GM11168 (cell line): Measurements from ENCODE around the gene SERINC5.

ENCODE experiments used
- in situ Hi-C: fragments of 300-500 bp; cut with MboI; formaldehyde crosslinking; loops from one replicate; pipeline ENCODE4 v1.12.0; 2022; ENCODE audit warnings: low sequenced_read_pairs; ENCODE audit not compliant: unreplicated experiment

Gene SERINC5

GRCh38 chr5:80077051-80077714 is 178.7 kb downstream of the SERINC5 start:
- in situ Hi-C loops: loop anchor here (10.0 kb wide), 1 partner anchor 162 kb away; no protein-coding TSS in a partner anchor

GRCh38 chr5:80076131-80077050 is 179.5 kb downstream of the SERINC5 start:
- in situ Hi-C loops: loop anchor here (10.0 kb wide), 1 partner anchor 162 kb away; no protein-coding TSS in a partner anchor

- in situ Hi-C loops: loop anchor here (10.0 kb wide), 1 partner anchor 158 kb away; no protein-coding TSS in a partner anchor
Measured at GRCh38 chr5:80072103-80073073, 183.5 kb downstream of the SERINC5 start.

DNA sequence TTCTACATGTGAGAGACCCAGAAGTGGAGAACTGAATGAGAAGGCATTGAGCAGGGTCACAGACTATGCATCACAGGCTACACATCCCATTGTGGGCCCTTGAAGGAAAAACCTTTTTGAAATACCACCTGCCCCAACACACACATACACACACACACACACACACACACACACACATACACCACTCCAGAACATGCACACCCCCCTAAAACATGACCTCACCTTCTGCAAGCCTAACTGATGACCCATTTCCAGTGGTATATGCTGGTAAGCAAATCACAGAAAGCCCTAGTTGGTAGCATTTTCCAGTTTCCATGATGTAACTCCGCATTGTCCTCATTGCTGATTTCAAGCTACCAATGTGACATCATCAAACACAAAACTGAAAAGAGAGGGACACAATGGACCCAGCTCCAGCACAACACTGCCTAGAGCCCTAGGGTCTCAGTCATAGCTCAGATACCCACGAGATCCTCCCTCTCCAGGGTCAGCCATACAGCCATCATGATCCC is 184.3 kb downstream of the SERINC5 start:
- in situ Hi-C loops: loop anchor here (10.0 kb wide), 1 partner anchor 157 kb away; no protein-coding TSS in a partner anchor

DNA sequence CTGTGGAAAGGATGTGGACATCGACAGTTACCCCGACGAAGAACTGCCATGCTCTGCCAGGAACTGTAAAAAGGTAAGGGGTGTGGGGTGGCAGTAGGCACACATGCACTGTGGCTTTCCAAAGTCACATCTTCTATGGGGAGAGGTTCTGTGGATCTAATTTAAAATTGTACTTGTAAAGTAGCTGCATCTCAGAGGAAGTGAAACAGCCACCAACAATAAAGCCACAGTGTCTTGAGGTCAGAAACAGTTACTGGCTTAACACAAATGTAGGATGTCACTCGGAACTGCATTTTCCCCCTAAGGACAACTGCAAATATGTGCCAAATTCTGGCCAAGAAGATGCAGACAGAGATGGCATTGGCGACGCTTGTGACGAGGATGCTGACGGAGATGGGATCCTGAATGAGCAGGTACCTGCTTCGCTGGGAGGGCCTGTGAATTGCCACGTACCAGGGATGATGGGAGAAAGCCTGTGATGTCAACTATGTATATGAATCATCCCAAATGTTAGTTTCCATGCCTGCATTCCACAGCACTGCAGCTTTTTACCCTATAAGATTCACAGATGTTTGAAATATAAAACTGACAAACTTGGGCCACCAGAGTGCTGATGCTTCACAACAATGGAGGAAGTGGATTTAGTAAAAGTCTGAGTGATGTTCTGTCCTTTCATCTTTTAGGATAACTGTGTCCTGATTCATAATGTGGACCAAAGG is 185.4 kb downstream of the SERINC5 start:
- in situ Hi-C loops: loop anchor here (10.0 kb wide), 1 partner anchor 156 kb away; no protein-coding TSS in a partner anchor

- in situ Hi-C loops: loop anchor here (10.0 kb wide), 1 partner anchor 155 kb away; no protein-coding TSS in a partner anchor
Measured at GRCh38 chr5:80069918-80070318, 185.9 kb downstream of the SERINC5 start.

GRCh38 chr5:80069251-80069800 is 186.5 kb downstream of the SERINC5 start:
- in situ Hi-C loops: no loop called here

GRCh38 chr5:80068775-80069174 is 187.1 kb downstream of the SERINC5 start:
- in situ Hi-C loops: no loop called here

DNA sequence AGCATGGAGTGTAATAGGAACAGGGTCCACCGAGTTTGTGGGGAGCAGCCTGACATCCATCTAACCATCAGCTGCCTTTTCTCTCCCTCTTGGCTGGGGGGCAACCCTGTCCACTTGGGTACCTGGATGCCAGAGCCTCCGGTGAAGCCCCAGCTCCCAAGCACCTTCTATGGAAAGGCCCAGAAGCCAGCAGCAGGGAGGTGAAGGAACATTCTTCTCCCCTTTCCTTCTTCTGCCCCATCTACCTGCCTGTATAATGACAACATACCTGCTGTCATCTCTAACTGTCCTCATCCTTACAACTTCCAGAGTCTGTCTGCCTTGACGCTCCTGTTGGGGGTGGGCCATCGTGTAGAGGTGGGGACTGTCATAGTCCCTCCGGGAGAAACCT is 187.6 kb downstream of the SERINC5 start:
- in situ Hi-C loops: no loop called here

GRCh38 chr5:80067531-80068245 is 188.2 kb downstream of the SERINC5 start:
- in situ Hi-C loops: no loop called here

DNA sequence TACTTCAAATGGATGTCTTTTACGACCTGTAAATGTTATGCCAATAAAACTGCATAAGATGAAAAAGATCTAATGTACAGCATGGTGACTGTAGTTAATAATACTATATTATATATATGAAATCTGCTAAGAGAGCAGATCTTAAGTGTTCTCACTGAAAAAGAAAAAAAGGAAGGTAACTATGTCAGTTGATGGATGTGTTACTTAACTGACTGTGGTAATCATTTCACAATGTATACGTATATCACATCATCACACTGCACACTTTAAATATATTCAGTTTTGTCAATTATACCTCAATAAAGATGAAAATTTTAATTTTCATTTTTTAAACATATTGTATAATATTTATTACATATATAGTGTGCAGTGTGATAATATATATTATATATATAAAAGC is 188.8 kb downstream of the SERINC5 start:
- in situ Hi-C loops: no loop called here

DNA sequence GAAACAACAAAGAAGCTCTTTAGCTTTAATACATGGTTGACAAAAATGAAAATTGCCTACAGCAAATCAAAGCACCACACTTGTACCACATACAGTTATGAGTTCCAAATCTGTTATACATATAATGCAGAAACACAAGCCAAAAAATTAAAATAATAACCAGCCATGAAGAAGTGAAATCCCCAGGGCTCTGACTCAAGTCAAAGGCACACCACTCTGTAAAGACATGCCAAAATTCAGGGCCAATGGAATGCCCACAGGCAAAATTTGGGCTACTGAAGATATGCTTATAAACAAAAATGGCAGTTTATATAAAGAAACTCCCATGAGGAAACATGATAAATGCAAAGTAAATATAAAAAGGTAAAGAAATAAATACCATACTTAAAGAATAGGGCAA is 191.7 kb downstream of the SERINC5 start:
- in situ Hi-C loops: no loop called here
